ENCODE data around the gene STIM2.

DNA sequence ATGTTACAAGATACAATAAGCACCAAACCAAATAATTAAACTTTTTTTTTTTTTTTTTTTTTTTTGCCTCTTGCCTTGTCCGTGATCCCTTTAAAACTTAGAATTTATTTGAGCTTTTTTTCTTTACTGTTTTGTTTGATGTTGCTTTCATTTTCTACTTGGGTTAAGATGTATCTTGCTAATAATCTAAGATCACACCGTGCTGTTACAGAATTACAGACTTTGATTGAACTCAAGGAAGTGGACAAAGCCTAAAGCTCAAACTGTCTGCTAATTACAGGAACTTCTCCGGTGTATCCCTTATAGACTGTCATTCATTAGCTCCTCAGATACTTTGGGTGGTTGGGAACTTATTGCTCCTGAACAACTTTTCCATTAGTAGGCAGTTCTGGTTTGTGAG, 26.5 kb downstream of the STIM2 start:
- TF ChIP-seq ZFX (IDR thresholded peaks at IDR 0.05), result no peak
- TF ChIP-seq, protein P1, sequence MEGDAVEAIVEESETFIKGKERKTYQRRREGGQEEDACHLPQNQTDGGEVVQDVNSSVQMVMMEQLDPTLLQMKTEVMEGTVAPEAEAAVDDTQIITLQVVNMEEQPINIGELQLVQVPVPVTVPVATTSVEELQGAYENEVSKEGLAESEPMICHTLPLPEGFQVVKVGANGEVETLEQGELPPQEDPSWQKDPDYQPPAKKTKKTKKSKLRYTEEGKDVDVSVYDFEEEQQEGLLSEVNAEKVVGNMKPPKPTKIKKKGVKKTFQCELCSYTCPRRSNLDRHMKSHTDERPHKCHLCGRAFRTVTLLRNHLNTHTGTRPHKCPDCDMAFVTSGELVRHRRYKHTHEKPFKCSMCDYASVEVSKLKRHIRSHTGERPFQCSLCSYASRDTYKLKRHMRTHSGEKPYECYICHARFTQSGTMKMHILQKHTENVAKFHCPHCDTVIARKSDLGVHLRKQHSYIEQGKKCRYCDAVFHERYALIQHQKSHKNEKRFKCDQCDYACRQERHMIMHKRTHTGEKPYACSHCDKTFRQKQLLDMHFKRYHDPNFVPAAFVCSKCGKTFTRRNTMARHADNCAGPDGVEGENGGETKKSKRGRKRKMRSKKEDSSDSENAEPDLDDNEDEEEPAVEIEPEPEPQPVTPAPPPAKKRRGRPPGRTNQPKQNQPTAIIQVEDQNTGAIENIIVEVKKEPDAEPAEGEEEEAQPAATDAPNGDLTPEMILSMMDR (conservative IDR thresholded peaks at IDR 0.05), result no peak

Data from C4-2B (cell line).